Measurements from ENCODE around the gene RREB1. TPM values are rescaled to one million over a fixed set of nuclear protein-coding genes. Genes with fewer than 3 reads are reported as not detected.

RREB1 gene
- total RNA-seq, 1 experiment from 2014 or later: 53.5 TPM

DNA sequence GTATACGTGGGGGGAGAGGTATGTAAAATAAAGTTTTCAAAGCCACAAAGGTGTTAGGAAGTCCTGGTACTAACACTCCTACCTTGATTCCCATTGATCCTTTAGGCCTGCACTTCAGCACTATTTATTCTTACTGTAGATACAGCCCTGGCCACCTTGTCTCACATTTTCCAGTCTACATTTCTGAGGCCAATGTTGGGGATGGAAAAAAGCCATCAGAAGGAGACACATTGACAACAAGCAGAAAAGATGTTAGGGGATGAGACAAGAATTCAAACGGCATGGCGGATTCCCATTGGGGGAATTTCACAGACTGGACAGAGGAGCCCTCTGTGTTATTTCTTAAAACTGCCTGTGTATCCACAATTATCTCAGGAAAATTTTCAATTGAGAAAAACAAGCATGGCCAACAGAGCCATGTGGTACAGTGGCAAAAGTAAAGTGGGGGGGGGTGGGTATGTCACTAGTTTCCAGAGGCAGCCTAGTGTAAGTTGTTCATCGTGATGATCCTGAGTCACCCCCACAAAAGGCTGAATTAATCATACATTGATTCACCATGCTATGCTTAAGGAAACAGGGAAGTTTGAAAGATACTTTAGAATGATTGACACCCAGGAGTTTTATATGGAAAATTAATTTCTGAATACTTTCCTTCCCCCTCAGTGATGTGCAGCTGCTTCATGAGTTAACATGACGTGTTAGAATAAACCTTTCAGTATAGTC, 40.5 kb downstream of the RREB1 start:
- no peak overlapping the region for H3K4me3 Mint-ChIP-seq (ENCODE audit: unreplicated experiment)
- H3K4me1 Mint-ChIP-seq (ENCODE audit: insufficient read depth, unreplicated experiment): peaks cover 79% of the 10 kb centered on the region
- DNase-seq (ENCODE audit: unreplicated experiment): peak; percentile 42
- ChIA-PET POLR2A (interaction anchor here (1.1 kb wide), 1 partner anchor 72 kb away, joined by 5 read pairs; no protein-coding TSS in a partner anchor), CTCF (interaction anchor here (1.3 kb wide), 1 partner anchor 10 kb away, joined by 3 read pairs; no protein-coding TSS in a partner anchor)
- peaks cover 14% of the 10 kb centered on the region for H3K36me3 Mint-ChIP-seq (ENCODE audit: insufficient read depth, unreplicated experiment)
- H3K9me3 Mint-ChIP-seq (ENCODE audit: unreplicated experiment): no peaks in the 10 kb centered on the region
- H3K27me3 Mint-ChIP-seq (ENCODE audit: insufficient read depth, unreplicated experiment): no peaks in the 10 kb centered on the region
- intact Hi-C loops (cut with micrococcal nuclease): loop anchor here (5.0 kb wide), 1 partner anchor 346 kb away; no protein-coding TSS in a partner anchor
- no TSS peak for BruUV-seq (replicated peaks)
- peak overlapping the region; percentile 90 for H3K27ac Mint-ChIP-seq (ENCODE audit: low read depth, unreplicated experiment)
- TF ChIP-seq, protein P1, sequence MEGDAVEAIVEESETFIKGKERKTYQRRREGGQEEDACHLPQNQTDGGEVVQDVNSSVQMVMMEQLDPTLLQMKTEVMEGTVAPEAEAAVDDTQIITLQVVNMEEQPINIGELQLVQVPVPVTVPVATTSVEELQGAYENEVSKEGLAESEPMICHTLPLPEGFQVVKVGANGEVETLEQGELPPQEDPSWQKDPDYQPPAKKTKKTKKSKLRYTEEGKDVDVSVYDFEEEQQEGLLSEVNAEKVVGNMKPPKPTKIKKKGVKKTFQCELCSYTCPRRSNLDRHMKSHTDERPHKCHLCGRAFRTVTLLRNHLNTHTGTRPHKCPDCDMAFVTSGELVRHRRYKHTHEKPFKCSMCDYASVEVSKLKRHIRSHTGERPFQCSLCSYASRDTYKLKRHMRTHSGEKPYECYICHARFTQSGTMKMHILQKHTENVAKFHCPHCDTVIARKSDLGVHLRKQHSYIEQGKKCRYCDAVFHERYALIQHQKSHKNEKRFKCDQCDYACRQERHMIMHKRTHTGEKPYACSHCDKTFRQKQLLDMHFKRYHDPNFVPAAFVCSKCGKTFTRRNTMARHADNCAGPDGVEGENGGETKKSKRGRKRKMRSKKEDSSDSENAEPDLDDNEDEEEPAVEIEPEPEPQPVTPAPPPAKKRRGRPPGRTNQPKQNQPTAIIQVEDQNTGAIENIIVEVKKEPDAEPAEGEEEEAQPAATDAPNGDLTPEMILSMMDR (IDR thresholded peaks at IDR 0.05; ENCODE audit: unreplicated experiment): no peak

DNA sequence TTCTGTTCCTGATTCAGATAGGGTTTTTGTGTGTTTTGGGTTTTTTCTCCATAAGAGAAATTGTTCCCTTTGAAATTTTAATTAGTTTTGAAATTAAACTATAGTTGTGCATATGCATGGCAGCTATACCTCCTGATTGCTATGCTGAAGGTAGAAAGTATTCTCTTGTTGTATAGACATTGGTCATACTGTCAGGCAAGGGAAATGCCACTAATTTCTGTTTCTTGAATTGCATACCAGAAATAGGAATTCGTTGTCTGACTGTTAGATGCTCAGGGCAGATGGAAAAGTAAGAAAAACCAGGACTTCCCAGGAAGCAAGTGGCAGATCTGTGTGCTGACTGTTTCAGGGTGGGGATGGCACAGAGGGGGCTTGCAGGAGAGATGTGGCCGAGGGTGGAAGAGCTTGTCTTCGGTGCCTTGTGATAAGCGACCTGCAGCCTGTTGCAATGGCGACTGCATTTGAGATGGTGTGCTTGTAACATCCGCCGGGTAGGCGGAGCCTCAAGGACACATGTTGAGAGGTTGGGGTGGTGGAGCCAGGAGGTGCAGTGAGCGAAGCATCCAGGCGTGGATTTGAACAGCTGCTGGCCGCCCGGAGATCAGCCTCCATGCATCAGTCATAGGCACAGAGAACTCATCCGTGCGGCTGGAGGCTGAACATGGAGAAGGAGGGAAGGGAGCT, 42.8 kb downstream of the RREB1 start:
- no TSS peak for BruUV-seq (replicated peaks)
- intact Hi-C loops (cut with micrococcal nuclease): no loop called here
- ChIA-PET CTCF (interaction anchor here (0.6 to 1.9 kb wide), 2 partner anchors 45 to 426 kb away, joined by 3 to 6 read pairs; no protein-coding TSS in a partner anchor), POLR2A (interaction anchor here (0.9 to 3.9 kb wide), 4 partner anchors 9 to 92 kb away, joined by 3 to 10 read pairs (median 5); no protein-coding TSS in a partner anchor)
- no peaks in the 10 kb centered on the region for H3K27me3 Mint-ChIP-seq (ENCODE audit: insufficient read depth, unreplicated experiment)
- H3K9me3 Mint-ChIP-seq (ENCODE audit: unreplicated experiment): no peaks in the 10 kb centered on the region
- H3K4me3 Mint-ChIP-seq (ENCODE audit: unreplicated experiment): no peak overlapping the region
- no peak for DNase-seq (ENCODE audit: unreplicated experiment)
- H3K36me3 Mint-ChIP-seq (ENCODE audit: insufficient read depth, unreplicated experiment): peaks cover 14% of the 10 kb centered on the region
- peak overlapping the region; percentile 68 for H3K27ac Mint-ChIP-seq (ENCODE audit: low read depth, unreplicated experiment)
- TF ChIP-seq, protein P1 (IDR thresholded peaks at IDR 0.05; ENCODE audit: unreplicated experiment): no peak
- peaks cover 67% of the 10 kb centered on the region for H3K4me1 Mint-ChIP-seq (ENCODE audit: insufficient read depth, unreplicated experiment)

DNA sequence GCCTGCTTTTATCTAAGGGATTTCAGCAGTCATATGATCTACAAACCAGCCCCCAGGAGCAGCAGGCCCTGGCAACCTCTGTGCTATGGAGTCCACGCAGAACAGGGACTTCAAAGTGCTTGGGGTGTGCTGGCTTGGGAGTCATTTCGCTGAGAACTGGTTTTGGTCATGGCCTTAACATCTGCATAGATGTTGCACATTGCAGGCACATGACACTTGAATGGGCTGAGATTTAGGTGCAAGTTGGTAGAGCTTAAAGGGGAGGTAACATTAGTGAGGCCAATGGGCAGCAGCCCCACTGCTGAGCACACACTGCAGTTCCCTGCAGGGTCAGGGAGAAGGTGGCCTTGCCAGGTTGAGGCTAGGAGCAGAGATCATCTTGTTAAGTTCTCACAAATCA, 43.6 kb downstream of the RREB1 start:
- no peaks in the 10 kb centered on the region for H3K9me3 Mint-ChIP-seq (ENCODE audit: unreplicated experiment)
- CTCF ChIA-PET: interaction anchor here (0.6 to 1.9 kb wide), 2 partner anchors 46 to 427 kb away, joined by 3 to 6 read pairs; no protein-coding TSS in a partner anchor
- peaks cover 17% of the 10 kb centered on the region for H3K36me3 Mint-ChIP-seq (ENCODE audit: insufficient read depth, unreplicated experiment)
- POLR2A ChIA-PET: interaction anchor here (0.9 to 3.9 kb wide), 10 partner anchors 7 to 456 kb away, joined by 3 to 23 read pairs (median 5); no protein-coding TSS in a partner anchor
- H3K27ac Mint-ChIP-seq (ENCODE audit: low read depth, unreplicated experiment): peak overlapping the region; percentile 68
- TF ChIP-seq, protein P1 (IDR thresholded peaks at IDR 0.05; ENCODE audit: unreplicated experiment): no peak
- H3K4me1 Mint-ChIP-seq (ENCODE audit: insufficient read depth, unreplicated experiment): peaks cover 67% of the 10 kb centered on the region
- H3K27me3 Mint-ChIP-seq (ENCODE audit: insufficient read depth, unreplicated experiment): no peaks in the 10 kb centered on the region
- no TSS peak for BruUV-seq (replicated peaks)
- intact Hi-C loops (cut with micrococcal nuclease): no loop called here
- H3K4me3 Mint-ChIP-seq (ENCODE audit: unreplicated experiment): no peak overlapping the region
- DNase-seq (ENCODE audit: unreplicated experiment): no peak

DNA sequence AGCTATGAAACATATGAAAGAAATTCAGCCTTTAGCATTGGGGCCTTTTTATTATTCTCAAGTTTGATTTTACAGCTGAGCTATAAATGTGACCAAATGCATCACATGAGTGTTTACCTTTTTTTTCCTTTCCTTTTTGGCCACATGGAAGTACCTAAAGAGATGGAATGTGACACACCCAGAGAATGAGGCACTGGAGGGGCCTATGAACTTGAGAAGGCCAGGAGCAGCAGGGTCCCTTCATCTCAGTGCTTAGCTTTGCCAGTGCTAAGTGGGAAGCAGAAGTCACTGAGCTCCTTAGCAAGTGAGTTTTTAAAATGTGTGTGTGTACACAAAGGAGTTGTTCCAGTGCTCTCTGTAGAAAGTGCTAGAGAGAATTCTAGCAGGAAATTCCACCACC, 44.7 kb downstream of the RREB1 start:
- intact Hi-C loops (cut with micrococcal nuclease): no loop called here
- Mint-ChIP-seq H3K27me3 (ENCODE audit: insufficient read depth, unreplicated experiment) (no peaks in the 10 kb centered on the region), H3K4me1 (ENCODE audit: insufficient read depth, unreplicated experiment) (peaks cover 66% of the 10 kb centered on the region), H3K36me3 (ENCODE audit: insufficient read depth, unreplicated experiment) (peaks cover 20% of the 10 kb centered on the region), H3K9me3 (ENCODE audit: unreplicated experiment) (no peaks in the 10 kb centered on the region), H3K27ac (ENCODE audit: low read depth, unreplicated experiment) (peak overlapping the region; percentile 68), H3K4me3 (ENCODE audit: unreplicated experiment) (no peak overlapping the region)
- no peak for DNase-seq (ENCODE audit: unreplicated experiment)
- TF ChIP-seq, protein P1 (IDR thresholded peaks at IDR 0.05; ENCODE audit: unreplicated experiment): no peak
- CTCF ChIA-PET: interaction anchor here (0.6 to 1.5 kb wide), 4 partner anchors 9 to 737 kb away, joined by 3 to 4 read pairs (median 3); no protein-coding TSS in a partner anchor
- POLR2A ChIA-PET: interaction anchor here (0.8 to 3.9 kb wide), 13 partner anchors 8 to 457 kb away, joined by 3 to 23 read pairs (median 6); no protein-coding TSS in a partner anchor
- BruUV-seq (replicated peaks): no TSS peak
